SK-N-SH treated with all-trans-retinoic acid at 6 μM for 48 hours (cell line): Measurements from ENCODE around the gene COL26A1.

Source experiments
- ARNTL ChIP-seq: fragments of 450-650 bp; formaldehyde crosslinking; IDR thresholded peaks from 2 replicates; pipeline ENCODE4 v1.5.0; 2020; ENCODE audit warnings: low read depth, mild to moderate bottlenecking, moderate library complexity, borderline replicate concordance
- ISL1 ChIP-seq: fragments of 250-450 bp; sonication (Bioruptor Pico); IDR thresholded peaks from 2 replicates; pipeline ENCODE4 v2.1.2; 2022; ENCODE audit warnings: mild to moderate bottlenecking, moderate library complexity
- PPARA ChIP-seq: fragments of 250-450 bp; sonication (Bioruptor Pico); IDR thresholded peaks from 2 replicates; pipeline ENCODE4 v1.5.0; 2020; ENCODE audit warnings: mild to moderate bottlenecking, borderline replicate concordance
- SNAI2 ChIP-seq: fragments of 250-450 bp; sonication (Bioruptor Pico); IDR thresholded peaks from 2 replicates; pipeline ENCODE4 v1.5.0; 2020; ENCODE audit warnings: mild to moderate bottlenecking, moderate library complexity
- ZFP3 ChIP-seq: fragments of 250-450 bp; sonication (Bioruptor Pico); IDR thresholded peaks from 2 replicates; pipeline ENCODE4 v1.5.0; 2020; ENCODE audit warnings: mild to moderate bottlenecking, moderate library complexity
- ZNF565 ChIP-seq: fragments of 450-650 bp; formaldehyde crosslinking; conservative IDR thresholded peaks from 2 replicates; pipeline ENCODE4 v1.5.0; 2020; ENCODE audit warnings: low read depth, mild to moderate bottlenecking, moderate library complexity
- TF ChIP-seq, protein P1 (sequence below): fragments of 250-450 bp; sonication (Bioruptor Pico); IDR thresholded peaks from 2 replicates; pipeline ENCODE4 v1.5.1; 2020; ENCODE audit warnings: low read depth, mild to moderate bottlenecking, moderate library complexity
- TF ChIP-seq, protein P2 (sequence below): fragments of 250-450 bp; sonication (Bioruptor Pico); IDR thresholded peaks from 2 replicates; pipeline ENCODE4 v1.5.0; 2020; ENCODE audit warnings: mild to moderate bottlenecking, moderate library complexity

DNA sequence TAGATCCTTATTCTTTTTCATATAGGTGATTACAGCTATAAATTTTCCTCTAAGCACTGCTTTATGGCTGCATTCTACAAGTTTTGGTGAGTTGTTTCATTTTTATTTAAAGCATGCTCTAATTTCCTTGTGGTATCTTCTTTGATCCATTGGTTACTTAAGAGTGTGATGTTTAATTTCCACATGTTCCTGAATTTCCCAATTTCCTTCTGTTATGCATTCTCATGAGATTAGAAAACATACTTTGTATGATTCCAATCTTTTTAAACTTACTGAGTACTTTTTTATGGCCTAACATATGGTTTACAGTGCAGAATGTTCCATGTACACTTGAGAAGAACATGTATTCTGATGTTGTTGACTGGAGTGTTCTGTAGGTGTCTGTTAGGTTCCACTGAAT is 213.0 kb downstream of the COL26A1 start:
- TF ChIP-seq ZNF565 (CRISPR knock-in tag): no peak
- no peak for TF ChIP-seq PPARA (CRISPR knock-in tag)
- TF ChIP-seq ISL1 (CRISPR knock-in tag): no peak
- TF ChIP-seq ZFP3 (CRISPR knock-in tag): no peak
- TF ChIP-seq SNAI2 (CRISPR knock-in tag): no peak
- TF ChIP-seq, protein P1, sequence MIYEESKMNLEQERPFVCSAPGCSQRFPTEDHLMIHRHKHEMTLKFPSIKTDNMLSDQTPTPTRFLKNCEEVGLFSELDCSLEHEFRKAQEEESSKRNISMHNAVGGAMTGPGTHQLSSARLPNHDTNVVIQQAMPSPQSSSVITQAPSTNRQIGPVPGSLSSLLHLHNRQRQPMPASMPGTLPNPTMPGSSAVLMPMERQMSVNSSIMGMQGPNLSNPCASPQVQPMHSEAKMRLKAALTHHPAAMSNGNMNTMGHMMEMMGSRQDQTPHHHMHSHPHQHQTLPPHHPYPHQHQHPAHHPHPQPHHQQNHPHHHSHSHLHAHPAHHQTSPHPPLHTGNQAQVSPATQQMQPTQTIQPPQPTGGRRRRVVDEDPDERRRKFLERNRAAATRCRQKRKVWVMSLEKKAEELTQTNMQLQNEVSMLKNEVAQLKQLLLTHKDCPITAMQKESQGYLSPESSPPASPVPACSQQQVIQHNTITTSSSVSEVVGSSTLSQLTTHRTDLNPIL (CRISPR knock-in tag): no peak
- no peak for TF ChIP-seq ARNTL
- TF ChIP-seq, protein P2, sequence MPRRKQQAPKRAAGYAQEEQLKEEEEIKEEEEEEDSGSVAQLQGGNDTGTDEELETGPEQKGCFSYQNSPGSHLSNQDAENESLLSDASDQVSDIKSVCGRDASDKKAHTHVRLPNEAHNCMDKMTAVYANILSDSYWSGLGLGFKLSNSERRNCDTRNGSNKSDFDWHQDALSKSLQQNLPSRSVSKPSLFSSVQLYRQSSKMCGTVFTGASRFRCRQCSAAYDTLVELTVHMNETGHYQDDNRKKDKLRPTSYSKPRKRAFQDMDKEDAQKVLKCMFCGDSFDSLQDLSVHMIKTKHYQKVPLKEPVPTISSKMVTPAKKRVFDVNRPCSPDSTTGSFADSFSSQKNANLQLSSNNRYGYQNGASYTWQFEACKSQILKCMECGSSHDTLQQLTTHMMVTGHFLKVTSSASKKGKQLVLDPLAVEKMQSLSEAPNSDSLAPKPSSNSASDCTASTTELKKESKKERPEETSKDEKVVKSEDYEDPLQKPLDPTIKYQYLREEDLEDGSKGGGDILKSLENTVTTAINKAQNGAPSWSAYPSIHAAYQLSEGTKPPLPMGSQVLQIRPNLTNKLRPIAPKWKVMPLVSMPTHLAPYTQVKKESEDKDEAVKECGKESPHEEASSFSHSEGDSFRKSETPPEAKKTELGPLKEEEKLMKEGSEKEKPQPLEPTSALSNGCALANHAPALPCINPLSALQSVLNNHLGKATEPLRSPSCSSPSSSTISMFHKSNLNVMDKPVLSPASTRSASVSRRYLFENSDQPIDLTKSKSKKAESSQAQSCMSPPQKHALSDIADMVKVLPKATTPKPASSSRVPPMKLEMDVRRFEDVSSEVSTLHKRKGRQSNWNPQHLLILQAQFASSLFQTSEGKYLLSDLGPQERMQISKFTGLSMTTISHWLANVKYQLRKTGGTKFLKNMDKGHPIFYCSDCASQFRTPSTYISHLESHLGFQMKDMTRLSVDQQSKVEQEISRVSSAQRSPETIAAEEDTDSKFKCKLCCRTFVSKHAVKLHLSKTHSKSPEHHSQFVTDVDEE (CRISPR knock-in tag): no peak
